HepG2 (cell line): ENCODE measurements around the gene FOXI2. TPM values are rescaled to one million over a fixed set of nuclear protein-coding genes. Genes with fewer than 3 reads are reported as not detected.

Experiments used
- ATAC-seq: fragments of 200-7000 bp; cut with Tn5 transposase; 3 replicates; pipeline ENCODE4 v1.9.1; 2020; ENCODE audit warnings: mild to moderate bottlenecking, moderate library complexity
- BruUV-seq: library from RNA; stranded (reverse); fragments of 400-500 nt; replicated peaks from 2 replicates; lab custom pipeline; 2021; lab: Mats Ljungman, UMichigan
- CTCF ChIA-PET: fragments of 300-600 bp; formaldehyde crosslinking; extraction: SDS; loops from one replicate; lab custom pipeline; 2021; ENCODE audit warnings: low total read pairs, inconsistent platforms, low intra/inter-chr PET ratio; lab: Yijun Ruan, JAX
- POLR2A ChIA-PET: fragments of 350-600 bp; sonication (Branson Sonifier 250); formaldehyde crosslinking; loops from one replicate; lab custom pipeline; 2020; ENCODE audit warnings: antibody characterized with exemption, inconsistent platforms; lab: Yijun Ruan, JAX
- DNase-seq: peaks from one replicate; pipeline ENCODE4 v3.0.0-alpha.2; 2015; ENCODE audit warnings: low spot score
- FAIRE-seq: peaks from 3 replicates; lab custom pipeline; 2011; peaks lifted over from hg19 to GRCh38; lab: Jason Lieb, UNC
- H2AFZ ChIP-seq: one replicate; pipeline ENCODE4 v1.6.1; 2011; ENCODE audit warnings: low read length, inconsistent platforms
- H3K27ac ChIP-seq: fragments of 300-600 bp; 3 replicates; pipeline ENCODE4 v1.8.0; 2011; ENCODE audit warnings: mixed run types, mild to moderate bottlenecking, mixed read lengths, low read length, inconsistent platforms; ENCODE audit not compliant: insufficient read depth; ENCODE audit errors: extremely low read length
- H3K27me3 ChIP-seq, 2 experiments: fragments of 200-600 bp in 1 of 2; 2 replicates in 1 of 2; 3 replicates in 1 of 2; pipeline versions ENCODE4 v1.6.0 to v1.8.0; 2011; ENCODE audit warnings: low read length in 2 of 2, mild to moderate bottlenecking in 2 of 2, moderate library complexity in 2 of 2, inconsistent platforms in 1 of 2; ENCODE audit not compliant: insufficient read depth in 2 of 2, control insufficient read depth in 1 of 2
- H3K36me3 ChIP-seq, 2 experiments: fragments of 200-600 bp in 1 of 2; replicated peaks in 1 of 2; 2 replicates in 1 of 2; 3 replicates in 1 of 2; pipeline versions ENCODE4 v1.5.1 to v1.8.0; 2011; ENCODE audit warnings: low read length in 2 of 2, inconsistent platforms in 1 of 2; ENCODE audit not compliant: insufficient read depth in 2 of 2, control insufficient read depth in 1 of 2
- H3K4me1 ChIP-seq: 2 replicates; pipeline ENCODE4 v1.5.1; 2012; ENCODE audit warnings: low read length, inconsistent platforms; ENCODE audit not compliant: insufficient read depth
- H3K4me2 ChIP-seq: 2 replicates; pipeline ENCODE4 v1.6.0; 2011; ENCODE audit warnings: low read depth, low read length, inconsistent platforms
- H3K4me3 ChIP-seq, 3 experiments: fragments of 200-600 bp in 1 of 3; sonication (generic), shearing (Covaris generic) in 1 of 3; replicated peaks in 1 of 3; 2 replicates each; pipeline ENCODE4 v1.5.1; 2011 to 2016; ENCODE audit warnings: low read length in 3 of 3, inconsistent platforms in 2 of 3, low read depth in 2 of 3, mild to moderate bottlenecking in 2 of 3, control low read depth in 1 of 3, mixed read lengths in 1 of 3; ENCODE audit not compliant: insufficient read depth in 1 of 3
- H3K79me2 ChIP-seq: one replicate; pipeline ENCODE4 v1.6.1; 2011; ENCODE audit warnings: low read length, inconsistent platforms; ENCODE audit not compliant: insufficient read depth
- H3K9ac ChIP-seq: 2 replicates; pipeline ENCODE4 v1.6.0; 2011; ENCODE audit warnings: mild to moderate bottlenecking, low read depth, low read length, inconsistent platforms; ENCODE audit not compliant: insufficient read depth
- H3K9me3 ChIP-seq: 2 replicates; pipeline ENCODE4 v1.5.1; 2012; ENCODE audit warnings: mild to moderate bottlenecking, low read length
- H4K20me1 ChIP-seq: 2 replicates; pipeline ENCODE4 v1.6.0; 2011; ENCODE audit warnings: inconsistent platforms, mild to moderate bottlenecking, low read length, moderate library complexity; ENCODE audit not compliant: insufficient read depth
- ASH2L ChIP-seq: fragments of 300-600, 200-600 bp; sonication (generic); IDR thresholded peaks from 2 replicates; pipeline ENCODE4 v1.7.0; 2017; ENCODE audit warnings: low read depth, mild to moderate bottlenecking, moderate library complexity, mixed read lengths, low read length; ENCODE audit not compliant: insufficient read length
- CC2D1A ChIP-seq: sonication (generic); formaldehyde crosslinking; IDR thresholded peaks from 2 replicates; pipeline ENCODE4 v1.8.1; 2023; ENCODE audit warnings: mild to moderate bottlenecking, missing genetic modification reagents
- FOXO1 ChIP-seq: sonication (generic); formaldehyde crosslinking; IDR thresholded peaks from 2 replicates; pipeline ENCODE4 v1.4.0; 2020; ENCODE audit warnings: missing genetic modification reagents
- NR2F1 ChIP-seq, 2 experiments: fragments of 450-650 bp in 1 of 2; formaldehyde crosslinking in 1 of 2; IDR thresholded peaks; 2 replicates each; pipeline versions ENCODE4 v1.5.0 to v1.6.1; 2016 to 2020; ENCODE audit warnings: mild to moderate bottlenecking in 1 of 2, missing compliant biosample characterization in 1 of 2, missing genetic modification reagents in 1 of 2, moderate library complexity in 1 of 2
- POGZ ChIP-seq: sonication (generic); formaldehyde crosslinking; IDR thresholded peaks from 2 replicates; pipeline ENCODE4 v1.4.0; 2020; ENCODE audit warnings: mild to moderate bottlenecking, missing genetic modification reagents
- ZBTB38 ChIP-seq: sonication (generic); formaldehyde crosslinking; IDR thresholded peaks from 2 replicates; pipeline ENCODE4 v1.5.1; 2020; ENCODE audit warnings: mild to moderate bottlenecking, missing genetic modification reagents
- ZNF230 ChIP-seq: sonication (generic); formaldehyde crosslinking; IDR thresholded peaks from 2 replicates; pipeline ENCODE4 v1.4.0; 2020; ENCODE audit warnings: mild to moderate bottlenecking, missing genetic modification reagents
- ZNF597 ChIP-seq: sonication (generic); formaldehyde crosslinking; IDR thresholded peaks from 2 replicates; pipeline ENCODE4 v1.5.0; 2020; ENCODE audit warnings: missing genetic modification reagents
- ZNF678 ChIP-seq: sonication (generic); formaldehyde crosslinking; IDR thresholded peaks from 2 replicates; pipeline ENCODE4 v1.4.0; 2020; ENCODE audit warnings: mild to moderate bottlenecking, missing genetic modification reagents
- ZNF766 ChIP-seq: sonication (generic); formaldehyde crosslinking; IDR thresholded peaks from 2 replicates; pipeline ENCODE4 v1.5.0; 2020; ENCODE audit warnings: missing genetic modification reagents, borderline replicate concordance
- WGBS: methylation state at CpG from one replicate; pipeline ENCODE4 v1.1.6; 2017; ENCODE audit warnings: low lambda C conversion rate; 5-methylcytosine and 5-hydroxymethylcytosine counted together
- in situ Hi-C: cut with HindIII; loops from 2 replicates; pipeline ENCODE4 v1.10.0; 2017; ENCODE audit warnings: low pct_unique_long_range_greater_than_20kb; ENCODE audit not compliant: extremely low pct_ligation_motif_present
- intact Hi-C: fragments of 100-400 bp; cut with micrococcal nuclease; formaldehyde crosslinking; loops from one replicate; pipeline ENCODE4 v1.10.0; 2022; ENCODE audit not compliant: unreplicated experiment
- polyA plus RNA-seq, 8 experiments: library from polyadenylated mRNA; depleted of rRNA in 3 of 8; stranded (reverse) in 7 of 8; unstranded in 1 of 8; fragments of >200 nt; fragmentation: Illumina TruSeq in 4 of 8; extraction: Trizol in 4 of 8; gene quantifications; 2 replicates each; pipeline versions ENCODE4 v1.2.1 to v1.2.3, GENCODE V29; 2011 to 2016; ENCODE audit warnings: low read depth in 4 of 8, missing spikeins in 1 of 8, mixed read lengths in 1 of 8; ENCODE audit not compliant: insufficient read depth in 1 of 8
- total RNA-seq, 5 experiments: library from RNA; depleted of rRNA; stranded (reverse); fragments of >200 nt; fragmentation: Illumina TruSeq; extraction: Trizol; gene quantifications; 2 replicates each; pipeline ENCODE4 v1.2.3, GENCODE V29; 2016; ENCODE audit warnings: low read depth in 1 of 5
- TF ChIP-seq, protein P1 (sequence below): IDR thresholded peaks from 2 replicates; pipeline ENCODE4 v1.6.1; 2018; ENCODE audit warnings: missing genetic modification reagents, mild to moderate bottlenecking, missing compliant biosample characterization
- TF ChIP-seq, protein P2 (sequence below): sonication (generic); formaldehyde crosslinking; IDR thresholded peaks from 2 replicates; pipeline ENCODE4 v1.5.0; 2020; ENCODE audit warnings: missing genetic modification reagents

FOXI2 gene
- total and polyA plus RNA-seq, 2 of the 13 experiments (the other 11 are each of a cell fraction or from before 2014, with no cell fraction given): not detected

GRCh38 chr10:127720903-127721302, 16.1 kb upstream of the FOXI2 start:
- no peaks in the 10 kb centered on the region for H3K36me3 ChIP-seq
- FAIRE-seq: no peak
- no peaks in the 10 kb centered on the region for H4K20me1 ChIP-seq
- POLR2A ChIA-PET: no interaction called here
- no peak overlapping the region for H3K4me3 ChIP-seq
- TF ChIP-seq CC2D1A: no peak
- TF ChIP-seq FOXO1 (CRISPR knock-in tag): no peak
- no peak for TF ChIP-seq ZBTB38 (CRISPR knock-in tag)
- no peak for TF ChIP-seq NR2F1 (CRISPR knock-in tag; IDR thresholded peaks at IDR 0.05)
- no peak for TF ChIP-seq POGZ (CRISPR knock-in tag)
- TF ChIP-seq, protein P1, sequence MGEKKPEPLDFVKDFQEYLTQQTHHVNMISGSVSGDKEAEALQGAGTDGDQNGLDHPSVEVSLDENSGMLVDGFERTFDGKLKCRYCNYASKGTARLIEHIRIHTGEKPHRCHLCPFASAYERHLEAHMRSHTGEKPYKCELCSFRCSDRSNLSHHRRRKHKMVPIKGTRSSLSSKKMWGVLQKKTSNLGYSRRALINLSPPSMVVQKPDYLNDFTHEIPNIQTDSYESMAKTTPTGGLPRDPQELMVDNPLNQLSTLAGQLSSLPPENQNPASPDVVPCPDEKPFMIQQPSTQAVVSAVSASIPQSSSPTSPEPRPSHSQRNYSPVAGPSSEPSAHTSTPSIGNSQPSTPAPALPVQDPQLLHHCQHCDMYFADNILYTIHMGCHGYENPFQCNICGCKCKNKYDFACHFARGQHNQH (CRISPR knock-in tag): no peak
- TF ChIP-seq ZNF678 (CRISPR knock-in tag): no peak
- no peak for TF ChIP-seq ASH2L
- TF ChIP-seq, protein P2, sequence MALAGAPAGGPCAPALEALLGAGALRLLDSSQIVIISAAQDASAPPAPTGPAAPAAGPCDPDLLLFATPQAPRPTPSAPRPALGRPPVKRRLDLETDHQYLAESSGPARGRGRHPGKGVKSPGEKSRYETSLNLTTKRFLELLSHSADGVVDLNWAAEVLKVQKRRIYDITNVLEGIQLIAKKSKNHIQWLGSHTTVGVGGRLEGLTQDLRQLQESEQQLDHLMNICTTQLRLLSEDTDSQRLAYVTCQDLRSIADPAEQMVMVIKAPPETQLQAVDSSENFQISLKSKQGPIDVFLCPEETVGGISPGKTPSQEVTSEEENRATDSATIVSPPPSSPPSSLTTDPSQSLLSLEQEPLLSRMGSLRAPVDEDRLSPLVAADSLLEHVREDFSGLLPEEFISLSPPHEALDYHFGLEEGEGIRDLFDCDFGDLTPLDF: no peak
- no peak for TF ChIP-seq ZNF766 (CRISPR knock-in tag)
- no peak for TF ChIP-seq ZNF597 (CRISPR knock-in tag)
- TF ChIP-seq ZNF230 (CRISPR knock-in tag): no peak
- TF ChIP-seq, all 625 proteins: peak for 0
- no peak overlapping the region for H3K9ac ChIP-seq
- no peaks in the 10 kb centered on the region for H3K79me2 ChIP-seq
- no TSS peak for BruUV-seq
- in situ Hi-C loops (loop anchor here (25.0 kb wide), 1 partner anchor 291 kb away; no protein-coding TSS in a partner anchor), intact Hi-C loops (no loop called here)
- H3K27me3 ChIP-seq: peaks cover 0 to 3% of the 10 kb centered on the region in 2 experiments; a peak in 1 of 5 replicates
- 8% methylated on average over 3 of the region's 3 CpGs for WGBS
- CTCF ChIA-PET: no interaction called here
- ATAC-seq: no peak
- no peak overlapping the region for H3K4me2 ChIP-seq
- no peak overlapping the region for H2AFZ ChIP-seq
- DNase-seq: no peak
- no peaks in the 10 kb centered on the region for H3K4me1 ChIP-seq
- H3K9me3 ChIP-seq: no peaks in the 10 kb centered on the region
- H3K27ac ChIP-seq: no peak overlapping the region
